Aortic smooth muscle cell (primary cell): Measurements from ENCODE around the gene HRNR. TPM values are rescaled to one million over a fixed set of nuclear protein-coding genes. Genes with fewer than 3 reads are reported as not detected.

Source experiments
- total RNA-seq: library from RNA; depleted of rRNA; stranded (reverse); fragments of >200 nt; gene quantifications from 2 replicates; pipeline ENCODE4 v1.2.3, GENCODE V29; 2014

The HRNR gene
- not detected in 2 replicates for total RNA-seq

DNA sequence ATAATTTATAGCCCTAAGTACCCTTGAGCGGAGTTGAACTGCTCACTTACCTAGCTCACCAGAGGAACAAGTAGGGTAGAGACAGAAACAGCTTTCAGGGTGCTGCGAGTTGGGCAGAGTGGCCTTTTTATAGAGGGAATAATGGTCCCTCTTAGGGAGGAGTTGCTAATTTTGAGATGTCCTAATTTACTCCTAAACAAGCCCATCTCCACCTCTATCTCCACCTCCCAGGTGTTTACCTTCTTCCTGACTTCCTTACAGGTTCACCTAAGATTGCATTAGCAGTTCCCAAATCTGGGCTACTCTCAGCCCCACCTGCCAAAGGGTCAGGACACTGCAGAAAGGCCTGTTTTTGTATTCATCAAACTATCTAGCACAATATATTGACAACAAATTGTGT, at the start of gene HRNR:
Gene HRNR (minus strand): TSS at position 101 of the 400 bp plus-strand sequence. CDS start 940 bp downstream, outside the sequence.

Other genes starting within 250 kb of the HRNR start
- gene S100A10, start 230.3 kb downstream of the HRNR start, total RNA-seq: 117 and 153 TPM in 2 replicates
- gene S100A11, start 187.2 kb downstream of the HRNR start, total RNA-seq: 75.0 and 86.0 TPM in 2 replicates
- not detected in 2 replicates for gene TCHHL1, start 135.1 kb downstream of the HRNR start, total RNA-seq
- under 0.01 TPM in 1 of 2 replicates, not detected in the other for gene TCHH, start 108.7 kb downstream of the HRNR start, total RNA-seq
- not detected in 2 replicates for gene RPTN, start 65.0 kb downstream of the HRNR start, total RNA-seq
- not detected in 2 replicates for gene FLG, start 101.0 kb upstream of the HRNR start, total RNA-seq
- not detected in 2 replicates for gene FLG2, start 135.8 kb upstream of the HRNR start, total RNA-seq
- not detected in 2 replicates for gene CRNN, start 190.1 kb upstream of the HRNR start, total RNA-seq